Gastrocnemius medialis (tissue), 4 donors: ENCODE measurements around the gene LDLRAD1.

Experiments used
- CTCF ChIP-seq, 5 experiments: fragments of 450-650 bp in 3 of 5; fragments of 200-600 bp in 2 of 5; sonication (generic) in 2 of 5; IDR thresholded peaks in 4 of 5; conservative IDR thresholded peaks in 1 of 5; 1 replicate in 4 of 5; 2 replicates in 1 of 5; pipeline ENCODE4 v1.5.1; 2016 to 2019; ENCODE audit warnings: antibody characterized with exemption in 5 of 5, mild to moderate bottlenecking in 3 of 5, moderate library complexity in 3 of 5
- POLR2A ChIP-seq, 2 donors: fragments of 450-650 bp; IDR thresholded peaks; one replicate each; pipeline ENCODE4 v1.6.1; 2017; ENCODE audit warnings: antibody characterized with exemption in 2 of 2, mild to moderate bottlenecking in 2 of 2, moderate library complexity in 2 of 2

GRCh38 chr1:53959664-53960250 is 58.2 kb downstream of the LDLRAD1 start:
- peak in 3 of 5 experiments; percentile 30 to 46 (median 39) for TF ChIP-seq CTCF (IDR thresholded peaks at IDR 0.05 in 4 of 5, conservative IDR thresholded peaks at IDR 0.05 in 1 of 5)
- no peak for TF ChIP-seq POLR2A (IDR thresholded peaks at IDR 0.05)
